Activated CD4-positive, CD25-positive, alpha-beta regulatory T cell (primary cell): ENCODE results near the gene KHSRP.
"Not testable (repeated sequence)": the region's sequence is repeated elsewhere in the genome, so short reads cannot be mapped to it uniquely, and the experiment has no call there.

Experiments
- DNase-seq, 4 experiments: peaks; one replicate each; lab custom pipeline; 2025; lab: John Stamatoyannopoulos, UW

Gene KHSRP

DNA sequence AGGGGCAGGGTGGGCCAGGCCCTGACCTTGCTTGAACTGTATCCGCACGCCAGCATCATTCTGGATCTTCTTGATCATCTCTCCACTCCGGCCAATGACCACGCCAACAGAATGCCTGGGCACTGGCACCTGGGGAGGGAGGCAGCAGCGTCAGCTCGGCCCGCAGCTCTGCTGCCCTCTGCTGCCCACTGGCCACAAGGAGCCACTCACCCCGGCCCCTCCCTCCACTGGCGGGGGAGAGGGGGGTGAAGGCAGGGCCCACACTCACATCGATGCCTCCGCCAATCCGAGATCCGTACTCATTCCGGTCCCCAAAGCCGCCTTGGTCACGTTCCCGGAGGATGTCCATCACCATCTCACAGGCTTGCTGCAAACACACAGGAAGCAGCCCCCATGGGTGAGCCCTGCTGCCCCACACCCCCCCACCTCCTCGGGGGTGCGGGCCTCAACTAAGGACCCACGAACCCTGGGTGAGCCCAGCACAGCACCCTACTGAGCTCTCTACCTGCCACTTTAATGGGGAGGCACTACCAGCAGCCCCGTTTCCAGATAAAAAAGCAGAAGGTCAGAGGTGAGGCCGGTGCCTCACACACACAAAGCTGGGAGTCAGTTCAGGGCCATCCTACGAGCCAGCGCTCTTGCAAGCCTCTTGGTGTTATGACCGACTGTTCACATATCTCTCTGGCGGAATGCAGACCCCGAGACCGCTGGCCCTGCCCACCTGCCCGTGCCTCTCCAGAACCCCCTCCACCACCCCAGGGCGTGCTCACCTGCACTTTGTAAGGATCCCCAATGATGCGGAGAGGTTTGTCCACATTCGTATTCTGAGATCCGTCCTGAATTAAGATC is 6.7 kb downstream of the KHSRP start:
- DNase-seq: no peak

GRCh38 chr19:6416658-6417405 is 7.8 kb downstream of the KHSRP start:
- no peak for DNase-seq

DNA sequence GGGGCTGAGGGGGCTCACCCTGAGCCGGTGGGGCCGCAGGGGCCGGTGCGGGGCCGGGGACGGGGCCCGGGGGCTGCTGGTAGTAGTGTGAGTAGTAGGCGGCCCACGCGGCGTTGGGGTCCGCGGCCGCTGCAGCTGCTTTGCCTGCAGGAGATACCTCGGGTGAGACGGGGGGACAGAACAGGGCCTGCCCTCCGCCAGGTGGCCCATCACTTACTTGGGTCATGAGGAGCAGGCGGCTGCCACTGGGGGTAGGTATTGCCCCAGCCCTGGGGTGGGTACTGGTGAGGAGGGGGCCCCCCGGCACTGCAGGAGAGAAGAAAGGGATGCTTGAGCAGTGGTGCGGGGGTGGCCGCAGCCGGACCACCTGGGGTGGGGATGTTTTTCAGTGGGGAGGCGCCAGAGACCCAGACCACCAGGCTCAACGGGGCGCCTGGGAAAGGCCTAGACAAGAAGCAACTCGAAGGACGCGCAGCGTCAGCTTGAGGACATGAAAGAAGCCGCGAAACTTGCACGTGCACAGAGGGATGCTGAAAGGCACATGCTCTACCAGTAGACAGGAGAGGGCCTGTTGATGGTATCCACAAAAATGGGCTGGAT is 8.9 kb downstream of the KHSRP start:
- no peak for DNase-seq

GRCh38 chr19:6414793-6415590 is 9.6 kb downstream of the KHSRP start:
- DNase-seq: no peak

- DNase-seq: no peak
These were observed 10.6 kb downstream of the KHSRP start for GRCh38 chr19:6413721-6414643.

DNA sequence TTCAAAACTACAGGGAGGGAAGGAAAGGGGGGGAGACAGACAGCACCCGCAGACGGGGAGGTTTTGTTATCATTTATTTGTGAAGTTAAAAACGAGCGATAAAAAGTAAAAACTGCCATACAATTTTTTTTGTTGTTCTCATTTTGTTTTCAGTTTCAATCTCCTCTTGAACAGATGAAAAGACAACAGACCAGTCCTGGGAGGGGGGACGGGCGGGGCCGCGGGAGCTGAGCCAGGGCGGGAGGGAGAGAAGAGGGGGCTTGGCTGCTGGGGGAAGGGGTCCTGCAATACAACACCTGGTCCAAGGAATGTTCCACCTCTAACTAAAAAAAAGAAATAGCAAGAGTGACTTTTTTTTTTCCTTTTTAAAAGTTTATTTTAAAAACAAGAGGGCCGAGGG is 11.3 kb downstream of the KHSRP start:
- DNase-seq: no peak

DNA sequence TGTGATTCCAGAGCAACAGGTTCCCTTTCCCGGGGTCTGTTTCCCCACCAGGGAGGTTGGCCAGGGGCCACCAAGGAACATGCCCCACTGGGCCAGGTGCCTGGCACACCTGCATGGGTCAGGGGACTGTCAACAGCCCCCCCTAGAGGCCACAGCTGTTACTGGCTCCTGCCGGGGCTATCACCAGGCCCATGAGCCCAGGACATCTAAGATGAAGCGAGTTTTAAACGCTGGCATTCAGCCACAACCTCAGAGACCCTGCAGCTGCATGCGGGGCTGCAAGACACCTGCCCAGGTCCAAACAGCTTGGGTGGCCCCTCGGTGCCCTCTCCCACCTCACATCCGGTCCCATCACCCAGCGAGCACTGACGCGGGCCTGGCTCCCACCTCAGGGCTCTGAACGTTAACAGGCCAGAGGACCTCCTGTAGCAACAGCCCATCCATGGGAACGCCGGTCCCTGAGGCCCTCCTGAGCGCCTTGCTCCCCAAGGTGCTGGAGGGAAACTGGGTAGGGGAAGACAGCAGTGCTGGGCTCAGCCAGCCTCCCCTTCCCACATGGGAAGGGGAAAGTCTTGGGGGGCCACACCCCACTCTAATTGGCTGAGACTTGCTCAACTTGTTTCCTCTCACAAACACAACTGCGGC is 12.0 kb downstream of the KHSRP start:
- DNase-seq: peak in 1 of 4 experiments; percentile 25

- DNase-seq: no peak
These were observed 12.6 kb downstream of the KHSRP start for GRCh38 chr19:6412061-6412446.

DNA sequence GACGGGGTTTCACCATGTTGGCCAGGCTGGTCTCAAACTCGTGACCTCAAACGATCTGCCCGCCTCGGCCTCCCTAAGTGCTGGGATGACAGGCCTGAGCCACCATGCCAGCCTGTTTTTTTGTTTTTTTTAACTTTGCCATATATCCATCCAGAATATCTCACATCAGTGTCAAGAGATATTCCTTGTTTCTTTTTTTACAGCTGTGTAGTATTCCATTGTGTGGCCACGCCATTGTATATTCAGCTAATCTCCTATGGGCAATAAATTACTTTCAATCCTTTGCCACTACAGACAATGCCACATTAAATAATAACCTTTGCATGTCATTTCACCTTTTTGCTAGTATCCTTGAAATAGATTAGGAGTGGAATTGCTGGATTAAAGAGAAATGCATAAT is 15.3 kb downstream of the KHSRP start:
- DNase-seq: no peak

DNA sequence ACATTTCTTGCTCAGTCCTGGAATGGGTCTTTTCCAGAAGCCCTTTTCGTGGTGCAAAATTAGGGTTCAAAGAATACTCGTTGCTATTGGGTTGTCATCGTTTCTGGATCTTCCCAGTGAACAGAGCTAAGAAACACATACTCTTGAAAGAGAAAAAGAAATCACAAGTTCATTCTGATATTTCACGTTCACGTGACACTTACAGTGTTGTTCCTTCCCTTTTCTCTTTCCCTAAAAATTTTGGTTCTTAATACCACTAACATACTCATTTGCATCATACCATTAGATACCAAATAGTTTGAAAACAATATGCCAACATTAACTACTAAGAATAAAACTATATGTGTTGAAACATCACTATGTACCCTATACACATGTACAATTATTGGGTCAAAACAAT is 18.2 kb downstream of the KHSRP start:
- DNase-seq: no peak

- DNase-seq: no peak
These were observed 21.6 kb downstream of the KHSRP start for GRCh38 chr19:6402837-6403608.

DNA sequence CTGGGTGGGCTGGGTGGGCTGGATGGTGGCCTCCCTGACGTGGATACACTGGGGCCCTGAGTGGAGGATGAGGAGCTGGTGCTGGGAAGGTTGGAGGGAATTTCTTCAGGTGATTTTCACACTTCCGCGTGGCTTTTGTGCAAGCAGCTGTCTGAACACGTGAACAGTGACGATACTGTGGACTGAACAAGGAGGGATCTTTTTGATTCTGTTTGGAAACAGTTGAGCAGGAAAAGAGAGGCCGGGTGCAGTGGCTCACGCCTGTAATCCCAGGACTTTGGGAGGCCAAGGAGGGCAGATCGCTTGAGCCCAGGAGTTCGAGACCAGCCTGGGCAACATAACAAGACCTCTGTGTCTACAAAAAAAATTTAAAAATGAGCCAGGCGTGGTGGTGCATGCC is 22.6 kb downstream of the KHSRP start:
- DNase-seq: no peak

DNA sequence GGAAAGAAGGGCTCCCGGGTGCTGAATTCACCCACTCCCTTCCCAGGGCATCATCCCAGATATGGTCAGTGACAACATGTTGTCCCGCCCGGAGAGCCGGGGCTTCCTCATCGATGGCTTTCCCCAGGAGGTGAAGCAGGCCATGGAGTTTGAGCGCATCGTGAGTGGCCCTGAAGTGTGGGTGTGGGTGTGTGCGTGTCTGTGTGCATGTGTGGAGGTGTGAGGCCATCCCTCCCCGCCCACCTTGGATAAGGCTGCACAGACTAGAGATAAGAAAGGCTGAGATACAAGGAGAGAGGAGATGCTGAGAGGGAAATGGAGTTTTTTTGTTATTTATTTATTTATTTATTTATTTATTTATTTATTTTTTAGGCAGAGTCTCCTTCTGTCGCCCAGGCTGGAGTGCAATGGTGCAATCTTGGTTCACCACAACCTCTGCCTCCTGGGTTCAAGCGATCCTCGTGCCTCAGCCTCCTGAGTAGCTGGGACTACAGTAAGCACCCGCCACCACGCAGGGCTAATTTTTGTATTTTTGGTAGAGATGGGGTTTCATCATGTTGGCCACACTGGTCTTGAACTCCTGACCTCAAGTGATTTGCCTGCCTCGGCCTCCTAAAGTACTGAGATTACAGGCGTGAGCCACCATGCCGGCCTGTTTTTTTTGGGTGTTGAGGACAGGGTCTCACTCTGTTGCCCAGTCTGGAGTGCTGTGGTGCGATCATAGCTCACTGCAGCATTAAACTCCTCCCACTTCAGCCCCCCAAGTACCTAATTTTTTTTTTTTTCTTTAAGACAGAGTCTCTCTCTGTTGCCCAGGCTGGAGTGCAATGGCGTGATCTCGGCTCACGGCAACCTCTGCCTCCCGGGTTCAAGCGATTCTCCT is 24.3 kb downstream of the KHSRP start:
- DNase-seq: not testable (repeated sequence)

GRCh38 chr19:6396305-6396704 is 28.3 kb downstream of the KHSRP start:
- DNase-seq: no peak

DNA sequence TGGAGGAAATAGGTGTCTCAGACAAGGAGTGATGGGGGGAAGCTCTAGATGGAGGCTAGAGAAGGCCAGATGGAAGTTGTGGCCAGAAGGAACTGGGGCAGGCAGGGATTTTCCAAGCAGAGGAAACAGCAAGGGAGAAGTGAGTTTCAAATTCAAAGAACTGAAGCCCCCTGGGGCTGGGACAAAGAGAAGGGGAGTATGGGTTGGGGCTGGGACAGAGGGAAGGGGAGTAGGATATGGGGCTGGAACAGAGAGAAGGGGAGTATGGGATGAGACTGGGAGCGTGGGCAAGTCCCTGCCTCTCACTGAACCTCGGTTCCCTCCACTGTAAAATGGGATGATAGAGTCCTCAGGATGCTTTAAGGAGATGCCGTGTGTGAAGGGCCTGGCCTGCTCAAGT is 29.8 kb downstream of the KHSRP start:
- DNase-seq: no peak

- DNase-seq: no peak
These were observed 30.6 kb downstream of the KHSRP start for GRCh38 chr19:6393983-6394412.

GRCh38 chr19:6393074-6393982 is 31.3 kb downstream of the KHSRP start, which contains the start of gene GTF2F1:
Gene GTF2F1 (minus strand): TSS chr19:6393164. CDS start chr19:6392995, 169 bp downstream.
- DNase-seq: peak; percentile 81 to 86 (median 82)
